GM19238 (cell line): ENCODE data around the gene VCP.

Experiments
- DNase-seq: peaks from one replicate; pipeline ENCODE4 v3.0.0; 2011; ENCODE audit warnings: low spot score; ENCODE audit not compliant: insufficient read length

VCP gene

GRCh38 chr9:35072461-35073278, at the start of gene VCP:
Gene VCP (minus strand): TSS chr9:35072625. CDS start chr9:35072353, 272 bp downstream.
- DNase-seq = peak; percentile 97

- peak; percentile 71 for DNase-seq
Observed at GRCh38 chr9:35116898-35117551, 44.6 kb upstream of the VCP start.

GRCh38 chr9:35116539-35116897, 44.1 kb upstream of the VCP start:
- DNase-seq = no peak

- DNase-seq = peak; percentile 89
Observed at GRCh38 chr9:35115680-35116538, 43.5 kb upstream of the VCP start, which contains the start of gene ATOSB. Gene ATOSB (minus strand): TSS chr9:35115862. CDS start chr9:35108274, 7,588 bp downstream.

- no peak for DNase-seq
Observed at GRCh38 chr9:35114840-35115628, 42.6 kb upstream of the VCP start.

GRCh38 chr9:35114113-35114839, 41.9 kb upstream of the VCP start:
- DNase-seq = peak; percentile 33

- no peak for DNase-seq
Observed at GRCh38 chr9:35112257-35113020, 40.0 kb upstream of the VCP start.

GRCh38 chr9:35111001-35111933, 38.8 kb upstream of the VCP start:
- DNase-seq = peak; percentile 94

GRCh38 chr9:35110327-35110761, 37.9 kb upstream of the VCP start:
- no peak for DNase-seq

GRCh38 chr9:35108946-35109575, 36.6 kb upstream of the VCP start:
- DNase-seq = no peak

- DNase-seq = no peak
Observed at GRCh38 chr9:35108461-35108860, 36.0 kb upstream of the VCP start.

GRCh38 chr9:35107297-35108290, 35.2 kb upstream of the VCP start:
- no peak for DNase-seq

- DNase-seq = no peak
Observed at GRCh38 chr9:35106343-35106730, 33.9 kb upstream of the VCP start.

- DNase-seq = no peak
Observed at GRCh38 chr9:35105571-35106342, 33.3 kb upstream of the VCP start.

GRCh38 chr9:35105126-35105525, 32.7 kb upstream of the VCP start:
- no peak for DNase-seq

GRCh38 chr9:35104586-35104985, 32.2 kb upstream of the VCP start:
- no peak for DNase-seq
